SU-DHL-6 (cell line): ENCODE data around the gene LIX1L.

Experiments used
- EZH2phosphoT487 ChIP-seq: fragments of 200-600 bp; sonication (generic), shearing (Covaris generic); conservative IDR thresholded peaks from 2 replicates; pipeline ENCODE4 v1.6.1; 2018; ENCODE audit warnings: mild to moderate bottlenecking, antibody characterized with exemption, low read length, moderate library complexity, mixed read lengths
- TF ChIP-seq, protein P1 (sequence below): fragments of 200-600 bp; sonication (generic); IDR thresholded peaks from one replicate; pipeline ENCODE4 v1.5.1; 2017; ENCODE audit warnings: antibody characterized with exemption, mild to moderate bottlenecking, low read length, moderate library complexity; ENCODE audit not compliant: insufficient read depth, poor library complexity, severe bottlenecking

DNA sequence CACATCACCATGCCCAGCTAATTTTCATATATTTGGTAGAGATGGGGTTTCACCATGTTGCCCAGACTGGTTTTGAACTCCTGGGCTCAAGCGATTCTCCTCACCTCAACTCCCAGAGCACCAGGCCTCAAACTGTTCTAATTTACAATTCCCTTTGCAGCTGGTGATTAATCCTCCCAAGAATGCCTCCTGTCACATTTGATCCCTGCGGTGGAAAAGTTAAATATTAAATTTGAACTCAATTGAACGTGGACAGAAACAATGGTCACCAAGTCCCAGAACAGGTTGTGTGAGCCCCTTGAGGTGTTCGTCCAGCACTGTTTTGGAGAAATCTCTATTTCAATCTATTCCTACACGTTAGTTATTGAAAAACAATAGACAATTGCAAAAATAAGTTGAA is 70.2 kb downstream of the LIX1L start:
- TF ChIP-seq, protein P1, sequence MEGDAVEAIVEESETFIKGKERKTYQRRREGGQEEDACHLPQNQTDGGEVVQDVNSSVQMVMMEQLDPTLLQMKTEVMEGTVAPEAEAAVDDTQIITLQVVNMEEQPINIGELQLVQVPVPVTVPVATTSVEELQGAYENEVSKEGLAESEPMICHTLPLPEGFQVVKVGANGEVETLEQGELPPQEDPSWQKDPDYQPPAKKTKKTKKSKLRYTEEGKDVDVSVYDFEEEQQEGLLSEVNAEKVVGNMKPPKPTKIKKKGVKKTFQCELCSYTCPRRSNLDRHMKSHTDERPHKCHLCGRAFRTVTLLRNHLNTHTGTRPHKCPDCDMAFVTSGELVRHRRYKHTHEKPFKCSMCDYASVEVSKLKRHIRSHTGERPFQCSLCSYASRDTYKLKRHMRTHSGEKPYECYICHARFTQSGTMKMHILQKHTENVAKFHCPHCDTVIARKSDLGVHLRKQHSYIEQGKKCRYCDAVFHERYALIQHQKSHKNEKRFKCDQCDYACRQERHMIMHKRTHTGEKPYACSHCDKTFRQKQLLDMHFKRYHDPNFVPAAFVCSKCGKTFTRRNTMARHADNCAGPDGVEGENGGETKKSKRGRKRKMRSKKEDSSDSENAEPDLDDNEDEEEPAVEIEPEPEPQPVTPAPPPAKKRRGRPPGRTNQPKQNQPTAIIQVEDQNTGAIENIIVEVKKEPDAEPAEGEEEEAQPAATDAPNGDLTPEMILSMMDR = no peak
- TF ChIP-seq EZH2phosphoT487 = no peak
